ENCODE results near the gene CLASP2.
A peak's percentile ranks its signal among the peaks of the same experiment; 100 is the strongest.
"Not testable (repeated sequence)": the region's sequence is repeated elsewhere in the genome, so short reads cannot be mapped to it uniquely, and the experiment has no call there.

CLASP2 gene

DNA sequence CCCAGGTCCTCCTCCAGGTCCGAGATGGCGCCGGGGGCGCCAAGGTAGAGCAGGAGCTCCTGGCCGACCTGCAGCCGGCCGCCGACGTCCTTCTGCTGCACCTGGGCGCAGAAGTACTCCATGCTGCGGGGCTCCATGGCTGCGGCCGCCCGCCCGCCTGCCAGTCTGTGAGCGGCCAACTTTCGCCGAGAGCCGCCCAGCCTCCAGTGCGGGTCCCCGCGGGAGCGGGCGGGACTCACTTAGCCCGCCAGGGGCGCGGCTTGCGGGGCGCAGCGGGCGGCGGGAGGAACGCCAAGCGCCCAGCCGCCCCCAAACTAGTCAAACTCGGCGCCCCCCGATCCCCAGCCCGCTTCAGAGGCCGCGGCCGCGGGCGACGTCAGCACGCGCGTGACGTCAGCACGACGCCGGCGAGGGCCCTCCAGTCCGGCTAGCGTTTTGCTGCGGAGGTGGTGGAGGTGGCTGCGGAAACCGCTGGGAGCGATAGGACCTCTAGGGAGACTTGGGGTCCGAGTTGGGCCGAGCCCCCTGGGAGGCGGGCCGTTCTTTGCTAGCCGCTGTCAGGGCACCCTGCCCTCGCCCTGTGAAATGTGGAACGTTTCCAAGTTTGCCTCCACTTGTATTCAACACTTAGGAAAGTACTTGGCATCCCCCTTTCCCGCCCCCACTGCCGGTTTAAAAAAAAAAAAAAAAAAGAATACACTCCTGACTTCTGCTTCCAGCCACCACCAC is at the start of gene CLASP2:
TSS of gene CLASP2 (minus strand) at position 389 of the 729 bp plus-strand sequence. CDS start at position 137, 252 bp downstream.
- DNase-seq (ENCODE audit: low read depth, low spot score): peak; percentile 70

GRCh38 chr3:33758864-33759263 is 40.8 kb upstream of the CLASP2 start:
- DNase-seq (ENCODE audit: low read depth, low spot score): no peak

DNA sequence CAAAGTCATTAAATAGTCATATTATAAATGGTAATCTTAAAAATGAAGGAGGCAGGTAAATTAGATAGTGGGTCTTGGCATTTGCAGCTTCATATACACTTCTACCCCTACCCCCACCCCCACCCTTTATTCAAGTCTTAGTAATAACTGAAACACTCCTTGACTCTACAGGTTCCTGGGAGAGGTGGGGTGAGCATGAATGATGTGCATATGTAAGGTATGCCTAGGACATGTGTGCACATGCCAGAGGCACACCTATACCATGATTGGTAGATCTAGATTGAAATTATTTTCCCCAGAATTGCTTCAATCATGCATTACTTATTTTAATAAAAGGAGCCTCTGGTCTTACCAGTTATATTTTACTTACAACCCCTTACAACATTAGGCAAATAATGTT is 40.2 kb upstream of the CLASP2 start:
- no peak for DNase-seq (ENCODE audit: low read depth, low spot score)

DNA sequence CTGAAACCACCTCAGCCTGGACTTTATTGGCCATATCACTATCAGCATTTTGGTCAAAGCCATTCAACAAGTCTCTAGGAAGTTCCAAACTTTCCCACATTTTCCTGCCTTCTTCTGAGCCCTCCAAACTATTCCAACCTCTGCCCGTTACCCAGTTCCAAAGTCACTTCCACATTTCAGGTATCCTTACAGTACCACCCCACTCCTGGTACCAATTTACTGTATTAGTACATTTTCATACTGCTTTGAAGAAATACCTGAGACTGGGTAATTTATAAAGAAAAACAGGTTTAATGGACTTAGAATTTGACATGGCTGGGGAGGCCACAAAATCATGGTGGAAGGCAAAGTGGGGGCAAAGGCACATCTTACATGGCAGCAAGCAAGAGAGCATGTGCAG is 36.3 kb upstream of the CLASP2 start:
- not testable (repeated sequence) for DNase-seq (ENCODE audit: low read depth, low spot score)

- no peak for DNase-seq (ENCODE audit: low read depth, low spot score)
Observed at GRCh38 chr3:33751336-33751735, 33.3 kb upstream of the CLASP2 start.

- no peak for DNase-seq (ENCODE audit: low read depth, low spot score)
Observed at GRCh38 chr3:33750211-33750548, 32.1 kb upstream of the CLASP2 start.

DNA sequence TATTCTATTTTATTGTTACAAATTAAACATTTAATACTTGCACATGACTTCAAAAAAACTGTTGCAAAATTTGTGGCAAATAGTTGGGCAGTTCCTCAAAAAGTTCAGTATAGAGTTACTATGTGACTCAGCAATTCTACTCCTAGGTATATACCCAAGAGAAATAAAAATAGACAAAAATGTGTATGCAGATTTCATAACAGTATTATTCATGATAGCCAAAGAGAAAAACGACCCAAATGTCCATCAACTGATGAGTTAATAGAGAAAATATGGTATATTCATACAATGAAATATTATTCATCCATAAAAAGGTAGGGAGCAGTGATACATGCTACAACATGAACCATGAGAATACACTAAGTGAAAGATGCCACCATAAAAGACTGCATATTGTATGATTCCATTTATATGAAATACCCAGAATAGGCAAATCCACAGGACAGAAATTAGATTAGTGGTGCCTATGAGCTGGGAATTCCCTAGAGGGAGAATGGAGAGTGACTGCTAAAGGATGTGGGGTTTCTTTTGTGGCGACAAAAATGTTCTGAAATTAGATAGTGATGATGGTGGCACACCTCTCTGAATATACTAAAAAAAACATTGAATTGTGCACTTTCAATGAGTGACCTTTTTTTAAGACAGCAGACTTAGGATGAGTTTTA is 31.6 kb upstream of the CLASP2 start:
- no peak for DNase-seq (ENCODE audit: low read depth, low spot score)

- DNase-seq (ENCODE audit: low read depth, low spot score): no peak
Observed at GRCh38 chr3:33746416-33747116, 28.5 kb upstream of the CLASP2 start.

GRCh38 chr3:33737146-33737545 is 19.1 kb upstream of the CLASP2 start:
- DNase-seq (ENCODE audit: low read depth, low spot score): no peak

GRCh38 chr3:33732394-33732793 is 14.3 kb upstream of the CLASP2 start:
- DNase-seq (ENCODE audit: low read depth, low spot score): no peak

DNA sequence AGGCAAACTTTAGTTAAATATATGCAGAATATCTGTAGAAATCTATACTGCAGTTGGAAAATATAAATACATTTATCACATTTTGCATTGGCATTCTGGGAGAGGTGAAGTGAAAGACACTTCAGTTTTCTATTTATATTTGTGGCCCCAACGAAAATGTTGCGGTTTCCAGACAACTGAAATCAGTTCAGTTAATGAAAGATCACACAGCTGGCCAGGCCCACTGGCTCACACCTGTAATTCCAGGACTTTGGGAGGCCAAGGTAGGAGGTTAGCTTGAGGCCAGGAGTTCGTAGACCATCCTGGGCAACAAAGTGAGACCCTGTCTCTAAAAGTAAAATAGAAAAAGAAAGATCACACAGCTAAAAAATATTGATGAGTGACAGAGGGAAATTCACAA is 11.9 kb upstream of the CLASP2 start:
- no peak for DNase-seq (ENCODE audit: low read depth, low spot score)

DNA sequence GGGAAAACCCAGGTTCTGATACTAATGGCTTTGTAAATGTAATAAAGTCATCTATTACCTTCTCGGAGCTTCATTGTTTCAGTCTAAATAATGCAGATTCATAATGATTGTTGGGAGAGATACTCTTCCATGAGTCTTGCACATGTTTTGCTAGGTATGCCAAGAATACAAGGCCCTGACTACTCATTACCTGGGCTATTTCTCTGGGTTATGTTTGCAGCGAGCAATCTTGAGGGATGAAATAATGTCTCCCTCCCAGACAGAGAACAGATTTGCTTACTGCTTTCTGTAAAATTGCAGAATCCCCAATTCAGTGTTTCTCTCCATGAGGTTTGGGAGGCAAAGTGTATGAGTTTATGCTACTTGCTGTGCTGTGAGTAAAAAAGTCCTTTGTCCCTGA is 6.2 kb upstream of the CLASP2 start:
- no peak for DNase-seq (ENCODE audit: low read depth, low spot score)

- DNase-seq (ENCODE audit: low read depth, low spot score): no peak
Observed at GRCh38 chr3:33722626-33723370, 4.7 kb upstream of the CLASP2 start.

GRCh38 chr3:33722191-33722590 is 4.1 kb upstream of the CLASP2 start:
- DNase-seq (ENCODE audit: low read depth, low spot score): no peak

DNA sequence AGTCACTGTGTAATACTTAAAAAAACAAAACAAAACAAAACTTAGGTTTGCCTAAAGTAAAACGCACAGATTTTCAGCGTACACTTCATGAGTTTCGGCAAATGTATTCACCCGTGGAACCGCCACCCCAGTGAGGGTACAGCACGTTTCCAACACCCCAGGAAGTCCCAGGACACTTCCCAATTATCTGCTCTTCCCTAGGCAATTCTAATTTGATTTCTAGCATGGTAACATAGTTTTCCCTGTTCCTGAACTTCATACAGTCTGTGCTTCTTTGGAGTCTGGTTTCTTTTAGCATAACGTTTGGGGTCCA is 497 bp upstream of the CLASP2 start:
- DNase-seq (ENCODE audit: low read depth, low spot score): no peak

GRCh38 chr3:33717616-33717865 is 513 bp downstream of the CLASP2 start:
- DNase-seq (ENCODE audit: low read depth, low spot score): peak; percentile 8

GRCh38 chr3:33716227-33716626 is 1.8 kb downstream of the CLASP2 start:
- no peak for DNase-seq (ENCODE audit: low read depth, low spot score)

DNA sequence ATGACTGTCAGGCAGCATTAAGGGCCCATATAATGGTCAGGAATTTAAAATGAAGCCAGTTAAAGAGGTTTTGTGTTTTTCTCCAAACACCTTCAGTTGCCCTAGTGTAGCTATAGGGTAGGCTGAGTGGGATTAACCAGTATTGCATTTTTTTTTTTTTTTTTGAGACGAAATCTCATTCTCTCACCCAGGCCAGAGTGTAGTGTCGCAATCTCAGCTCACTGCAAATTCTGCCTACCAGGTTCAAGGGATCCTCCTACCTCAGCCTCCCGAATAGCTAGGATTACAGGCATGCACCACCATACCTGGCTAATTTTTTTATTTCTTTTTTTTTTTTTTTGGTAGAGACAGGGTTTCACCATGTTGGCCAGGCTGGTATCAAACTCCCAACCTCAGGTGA is 7.0 kb downstream of the CLASP2 start:
- DNase-seq (ENCODE audit: low read depth, low spot score): no peak

DNA sequence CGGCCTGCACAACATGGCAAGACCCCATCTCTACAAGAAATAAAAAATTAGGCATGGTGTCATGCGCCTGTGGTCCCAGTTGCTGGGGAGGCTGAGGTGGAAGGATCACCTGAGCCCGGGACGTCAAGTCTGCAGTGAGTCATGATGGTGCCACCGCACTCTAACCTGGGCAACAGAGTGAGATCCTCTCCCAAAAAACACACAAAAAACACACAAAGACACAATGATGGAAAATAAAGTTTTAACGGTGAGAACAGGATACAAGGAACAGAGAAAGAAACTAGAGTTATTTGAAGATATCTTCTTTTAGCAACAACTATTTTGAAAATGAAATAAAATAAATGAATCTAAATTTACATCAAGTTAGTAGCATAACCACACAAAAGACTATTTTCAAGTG is 12.0 kb downstream of the CLASP2 start:
- DNase-seq (ENCODE audit: low read depth, low spot score): no peak

DNA sequence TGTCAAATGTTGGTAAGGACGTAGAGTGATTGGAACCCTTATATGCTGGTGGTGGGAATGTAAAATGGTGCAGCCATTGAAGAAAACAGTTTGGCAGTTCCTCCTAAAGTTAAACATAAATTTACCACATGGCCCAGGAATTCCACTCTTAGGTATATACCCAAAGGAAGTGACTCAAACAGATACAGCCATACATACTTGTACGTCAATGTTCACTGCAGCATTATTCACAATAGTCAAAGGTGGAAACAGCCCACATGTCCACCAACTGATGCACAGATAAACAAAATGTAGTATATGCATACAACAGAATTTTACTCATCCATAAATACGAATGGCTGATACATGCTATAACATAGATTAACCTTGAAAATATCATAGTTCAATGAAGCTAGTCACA is 13.2 kb downstream of the CLASP2 start:
- no peak for DNase-seq (ENCODE audit: low read depth, low spot score)

GRCh38 chr3:33699275-33699674 is 18.8 kb downstream of the CLASP2 start:
- DNase-seq (ENCODE audit: low read depth, low spot score): no peak

DNA sequence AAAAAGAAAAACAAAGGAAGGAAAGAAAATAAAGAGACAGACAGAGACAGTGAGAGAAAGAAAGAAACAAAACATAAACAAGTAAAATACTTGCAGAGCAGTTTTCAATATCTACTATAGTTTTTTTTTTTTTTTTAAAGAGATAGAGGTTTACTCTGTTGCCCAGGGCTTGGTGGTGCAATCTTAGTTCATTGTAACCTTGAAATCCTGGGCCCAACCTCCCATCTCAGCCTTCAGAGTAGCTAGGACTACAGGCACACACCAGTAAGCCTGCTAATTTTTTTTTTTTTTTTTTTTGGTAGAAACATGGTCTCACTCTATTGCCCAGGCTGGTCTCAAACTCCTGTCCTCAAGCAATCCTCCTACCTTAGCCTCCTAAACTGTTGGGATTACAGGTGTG is 23.1 kb downstream of the CLASP2 start:
- DNase-seq (ENCODE audit: low read depth, low spot score): no peak

DNA sequence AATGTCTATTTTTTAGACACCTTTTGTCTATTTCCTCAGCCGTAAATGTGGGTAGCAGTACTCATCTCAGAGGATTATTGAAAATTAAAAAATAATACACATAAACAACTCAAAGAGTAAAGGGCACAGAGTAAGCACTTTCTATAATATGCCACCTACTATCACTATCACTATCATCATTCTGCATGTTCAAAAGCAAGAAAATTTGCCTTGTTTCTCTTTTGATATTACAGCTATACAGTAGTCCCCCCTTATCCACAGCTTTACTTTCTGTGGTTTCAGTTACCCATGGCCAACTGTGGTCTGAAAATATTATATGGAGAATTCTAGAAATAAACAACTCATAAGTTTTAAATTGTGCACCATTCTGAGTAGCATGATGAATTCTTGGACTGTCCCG is 27.7 kb downstream of the CLASP2 start:
- no peak for DNase-seq (ENCODE audit: low read depth, low spot score)

All from activated naive CD8-positive, alpha-beta T cell treated with anti-CD3 and anti-CD28 coated beads, Interleukin-2, amount 50 U/mL, for 16 hours (primary cell).